Nephron progenitor cell (in vitro differentiated cells): ENCODE data around the gene KHNYN.

Experiments
- DNase-seq: peaks from one replicate; pipeline ENCODE4 v3.0.0; 2021
- H3K27ac Mint-ChIP-seq: 2 replicates; pipeline ENCODE4 v1.8.0; 2021; ENCODE audit warnings: mild to moderate bottlenecking, moderate library complexity, mixed read lengths
- H3K27me3 Mint-ChIP-seq: 2 replicates; pipeline ENCODE4 v1.8.0; 2021; ENCODE audit warnings: mild to moderate bottlenecking, low read depth, mixed read lengths; ENCODE audit not compliant: poor library complexity
- H3K36me3 Mint-ChIP-seq: 2 replicates; pipeline ENCODE4 v1.8.0; 2021; ENCODE audit warnings: low read depth, mixed read lengths
- H3K4me1 Mint-ChIP-seq: 2 replicates; pipeline ENCODE4 v1.8.0; 2021; ENCODE audit warnings: mixed read lengths
- H3K4me3 Mint-ChIP-seq: 2 replicates; pipeline ENCODE4 v1.8.0; 2021; ENCODE audit warnings: mild to moderate bottlenecking, moderate library complexity, mixed read lengths
- H3K9me3 Mint-ChIP-seq: 2 replicates; pipeline ENCODE4 v1.8.0; 2021; ENCODE audit warnings: mild to moderate bottlenecking, moderate library complexity, mixed read lengths
- TF ChIP-seq, protein P1 (sequence below): fragments of 200-600 bp; sonication (generic); IDR thresholded peaks from 2 replicates; pipeline ENCODE4 v1.5.0; 2021; ENCODE audit warnings: antibody characterized with exemption

Gene KHNYN

DNA sequence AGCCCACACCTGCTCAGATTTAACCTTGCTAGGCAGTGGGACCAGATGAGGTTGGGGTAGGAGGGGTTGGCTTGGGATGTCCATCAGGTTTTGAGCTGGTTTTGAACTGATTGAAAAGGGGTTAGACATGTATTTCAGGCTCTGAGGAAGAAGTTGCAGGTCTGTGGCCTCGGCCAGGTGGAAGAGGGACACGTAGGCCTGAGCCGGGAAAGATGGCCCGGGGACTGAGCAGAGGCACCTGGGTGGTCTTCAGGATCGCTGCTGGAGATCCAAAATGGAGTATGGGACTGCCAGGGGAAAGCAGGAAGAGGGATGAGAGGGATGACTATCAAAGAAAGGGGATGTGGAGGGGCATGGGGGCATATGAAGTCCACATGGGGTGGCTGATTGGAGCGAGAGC lies 23.3 kb upstream of the KHNYN start:
- no peak overlapping the region for H3K27ac Mint-ChIP-seq
- no peaks in the 10 kb centered on the region for H3K9me3 Mint-ChIP-seq
- TF ChIP-seq, protein P1, sequence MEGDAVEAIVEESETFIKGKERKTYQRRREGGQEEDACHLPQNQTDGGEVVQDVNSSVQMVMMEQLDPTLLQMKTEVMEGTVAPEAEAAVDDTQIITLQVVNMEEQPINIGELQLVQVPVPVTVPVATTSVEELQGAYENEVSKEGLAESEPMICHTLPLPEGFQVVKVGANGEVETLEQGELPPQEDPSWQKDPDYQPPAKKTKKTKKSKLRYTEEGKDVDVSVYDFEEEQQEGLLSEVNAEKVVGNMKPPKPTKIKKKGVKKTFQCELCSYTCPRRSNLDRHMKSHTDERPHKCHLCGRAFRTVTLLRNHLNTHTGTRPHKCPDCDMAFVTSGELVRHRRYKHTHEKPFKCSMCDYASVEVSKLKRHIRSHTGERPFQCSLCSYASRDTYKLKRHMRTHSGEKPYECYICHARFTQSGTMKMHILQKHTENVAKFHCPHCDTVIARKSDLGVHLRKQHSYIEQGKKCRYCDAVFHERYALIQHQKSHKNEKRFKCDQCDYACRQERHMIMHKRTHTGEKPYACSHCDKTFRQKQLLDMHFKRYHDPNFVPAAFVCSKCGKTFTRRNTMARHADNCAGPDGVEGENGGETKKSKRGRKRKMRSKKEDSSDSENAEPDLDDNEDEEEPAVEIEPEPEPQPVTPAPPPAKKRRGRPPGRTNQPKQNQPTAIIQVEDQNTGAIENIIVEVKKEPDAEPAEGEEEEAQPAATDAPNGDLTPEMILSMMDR: no peak
- H3K36me3 Mint-ChIP-seq: peaks cover 49% of the 10 kb centered on the region
- peaks cover 6% of the 10 kb centered on the region for H3K27me3 Mint-ChIP-seq
- H3K4me3 Mint-ChIP-seq: no peak overlapping the region
- DNase-seq: no peak
- H3K4me1 Mint-ChIP-seq: peaks cover 41% of the 10 kb centered on the region

DNA sequence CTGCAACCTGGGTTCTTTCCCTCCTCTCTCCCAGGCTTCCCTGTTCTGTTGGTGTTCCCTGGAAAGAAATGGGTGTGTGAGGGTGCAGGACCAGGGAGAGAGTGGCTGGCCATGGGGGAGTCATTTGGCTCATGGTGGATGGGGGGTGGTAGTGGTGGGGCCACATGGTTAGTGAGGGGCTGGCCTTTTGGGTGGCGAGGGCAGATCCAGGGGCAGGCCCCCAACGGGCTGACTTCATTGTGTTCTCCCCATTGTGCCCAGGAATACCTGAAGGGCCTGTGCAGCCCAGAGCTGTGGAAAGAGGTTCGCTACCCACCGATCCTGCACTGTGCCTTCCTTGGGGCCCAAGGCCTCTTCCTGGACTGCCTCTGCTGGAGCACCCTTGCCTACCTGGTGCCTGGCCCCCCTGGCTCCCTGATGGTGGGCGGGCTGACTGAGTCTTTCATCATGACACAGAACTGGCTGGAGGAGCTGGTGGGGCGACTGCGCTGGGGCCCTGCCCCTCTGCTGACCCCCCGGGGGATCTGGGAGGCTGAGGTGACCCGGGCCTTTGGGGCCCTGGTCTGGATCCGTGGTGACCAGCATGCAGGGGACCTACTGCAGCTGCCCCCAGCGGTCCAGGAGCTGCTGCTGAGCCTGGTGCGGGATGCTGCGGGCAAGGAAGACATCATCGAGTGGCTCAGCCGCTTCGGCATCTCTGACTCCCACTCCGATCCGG lies 22.0 kb upstream of the KHNYN start:
- H3K9me3 Mint-ChIP-seq: no peaks in the 10 kb centered on the region
- no peak overlapping the region for H3K4me3 Mint-ChIP-seq
- H3K27me3 Mint-ChIP-seq: peaks cover 6% of the 10 kb centered on the region
- no peak for DNase-seq
- H3K27ac Mint-ChIP-seq: no peak overlapping the region
- H3K36me3 Mint-ChIP-seq: peaks cover 62% of the 10 kb centered on the region
- TF ChIP-seq, protein P1: no peak
- peaks cover 28% of the 10 kb centered on the region for H3K4me1 Mint-ChIP-seq

DNA sequence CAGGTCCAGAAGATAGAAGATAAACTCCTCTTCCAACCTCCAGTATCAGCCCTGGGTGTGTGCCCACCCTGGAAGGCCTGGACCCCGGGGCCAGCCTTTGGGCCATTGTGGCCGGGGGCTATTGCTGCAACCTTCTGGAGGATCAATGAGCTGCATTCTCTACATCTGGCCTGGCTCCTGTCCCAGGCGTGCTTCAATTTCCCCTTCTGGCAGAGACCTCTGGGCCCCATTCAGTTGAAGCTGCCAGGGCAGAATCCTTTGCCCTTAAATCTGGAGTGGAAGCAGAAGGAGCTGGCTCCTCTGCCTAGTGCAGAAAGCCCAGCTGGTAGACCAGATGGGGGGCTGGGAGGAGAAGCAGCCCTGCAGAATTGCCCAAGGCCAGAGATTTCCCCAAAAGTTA lies 21.0 kb upstream of the KHNYN start:
- TF ChIP-seq, protein P1: no peak
- Mint-ChIP-seq H3K36me3 (peaks cover 60% of the 10 kb centered on the region), H3K4me1 (peaks cover 18% of the 10 kb centered on the region), H3K27me3 (peaks cover 6% of the 10 kb centered on the region), H3K9me3 (no peaks in the 10 kb centered on the region), H3K27ac (no peak overlapping the region), H3K4me3 (no peak overlapping the region)
- DNase-seq: no peak

DNA sequence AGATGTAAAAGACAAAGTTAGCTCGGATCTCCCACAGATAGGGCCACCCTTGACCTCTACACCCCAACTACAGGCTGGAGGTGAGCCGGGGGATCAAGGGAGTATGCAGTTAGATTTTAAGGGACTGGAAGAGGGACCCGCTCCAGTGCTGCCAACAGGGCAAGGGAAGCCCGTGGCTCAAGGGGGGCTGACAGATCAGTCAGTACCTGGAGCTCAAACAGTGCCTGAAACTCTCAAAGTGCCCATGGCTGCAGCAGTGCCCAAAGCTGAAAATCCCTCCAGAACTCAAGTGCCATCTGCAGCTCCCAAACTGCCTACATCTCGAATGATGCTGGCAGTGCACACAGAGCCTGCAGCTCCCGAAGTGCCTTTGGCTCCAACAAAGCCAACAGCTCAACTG lies 20.6 kb upstream of the KHNYN start:
- H3K27me3 Mint-ChIP-seq: peaks cover 6% of the 10 kb centered on the region
- H3K4me1 Mint-ChIP-seq: peaks cover 14% of the 10 kb centered on the region

DNA sequence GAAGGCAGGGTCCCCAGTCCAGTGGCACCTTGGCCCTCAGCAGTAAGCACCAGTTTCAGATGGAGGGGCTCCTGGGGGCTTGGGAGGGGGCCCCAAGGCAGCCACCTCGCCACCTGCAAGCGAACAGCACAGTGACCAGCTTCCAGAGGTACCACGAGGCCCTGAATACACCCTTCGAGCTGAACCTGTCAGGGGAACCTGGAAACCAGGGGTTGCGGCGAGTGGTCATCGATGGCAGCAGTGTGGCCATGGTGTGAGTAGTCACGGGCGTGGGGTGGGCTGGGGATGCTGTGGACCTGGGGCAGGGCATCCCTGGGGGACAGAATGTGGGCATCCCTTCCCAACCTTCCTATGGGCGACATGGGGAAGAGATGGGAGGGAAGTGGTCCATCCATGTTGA lies 19.8 kb upstream of the KHNYN start:
- Mint-ChIP-seq H3K4me3 (no peak overlapping the region), H3K36me3 (peaks cover 60% of the 10 kb centered on the region), H3K27me3 (peaks cover 5% of the 10 kb centered on the region), H3K4me1 (peaks cover 6% of the 10 kb centered on the region), H3K9me3 (no peaks in the 10 kb centered on the region), H3K27ac (no peak overlapping the region)
- TF ChIP-seq, protein P1: no peak
- DNase-seq: no peak

More for the DNA sequence above, 20.6 kb upstream of the KHNYN start:
- DNase-seq: no peak
- no peaks in the 10 kb centered on the region for H3K9me3 Mint-ChIP-seq
- TF ChIP-seq, protein P1: no peak
- H3K36me3 Mint-ChIP-seq: peaks cover 60% of the 10 kb centered on the region
- H3K4me3 Mint-ChIP-seq: no peak overlapping the region
- no peak overlapping the region for H3K27ac Mint-ChIP-seq
